Measurements from ENCODE around the gene GDPD3.

DNA sequence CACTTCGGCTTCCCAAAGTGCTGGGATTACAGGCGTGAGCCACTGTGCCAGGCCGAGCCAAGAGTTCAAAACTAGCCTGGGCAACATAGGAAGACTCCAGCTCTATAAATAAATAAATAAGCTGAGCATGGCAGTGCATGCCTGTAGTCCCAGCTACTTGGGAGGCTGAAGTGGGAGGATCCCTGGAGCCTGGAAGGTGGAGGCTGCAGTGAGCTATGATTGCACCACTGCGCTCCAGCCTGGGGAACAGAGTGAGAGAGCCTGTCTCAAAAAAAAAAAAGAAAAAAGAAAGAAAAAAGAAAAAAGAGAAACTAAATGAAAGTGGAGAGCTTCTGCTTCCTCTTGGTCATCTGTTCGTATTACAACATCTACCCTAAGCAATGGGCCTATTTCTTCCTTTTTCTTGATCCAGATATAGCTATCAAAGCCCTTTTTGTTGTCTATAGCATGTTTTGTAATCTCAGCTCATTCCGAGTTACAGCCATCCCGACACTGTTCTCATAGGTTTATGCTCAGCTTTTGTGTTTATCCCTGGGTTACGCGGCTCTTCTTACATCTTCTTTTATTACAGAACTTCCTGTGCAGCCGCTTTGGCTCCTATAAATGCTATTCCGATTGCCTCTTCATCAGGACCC lies 23.8 kb upstream of the GDPD3 start:
- TF ChIP-seq, protein P1, sequence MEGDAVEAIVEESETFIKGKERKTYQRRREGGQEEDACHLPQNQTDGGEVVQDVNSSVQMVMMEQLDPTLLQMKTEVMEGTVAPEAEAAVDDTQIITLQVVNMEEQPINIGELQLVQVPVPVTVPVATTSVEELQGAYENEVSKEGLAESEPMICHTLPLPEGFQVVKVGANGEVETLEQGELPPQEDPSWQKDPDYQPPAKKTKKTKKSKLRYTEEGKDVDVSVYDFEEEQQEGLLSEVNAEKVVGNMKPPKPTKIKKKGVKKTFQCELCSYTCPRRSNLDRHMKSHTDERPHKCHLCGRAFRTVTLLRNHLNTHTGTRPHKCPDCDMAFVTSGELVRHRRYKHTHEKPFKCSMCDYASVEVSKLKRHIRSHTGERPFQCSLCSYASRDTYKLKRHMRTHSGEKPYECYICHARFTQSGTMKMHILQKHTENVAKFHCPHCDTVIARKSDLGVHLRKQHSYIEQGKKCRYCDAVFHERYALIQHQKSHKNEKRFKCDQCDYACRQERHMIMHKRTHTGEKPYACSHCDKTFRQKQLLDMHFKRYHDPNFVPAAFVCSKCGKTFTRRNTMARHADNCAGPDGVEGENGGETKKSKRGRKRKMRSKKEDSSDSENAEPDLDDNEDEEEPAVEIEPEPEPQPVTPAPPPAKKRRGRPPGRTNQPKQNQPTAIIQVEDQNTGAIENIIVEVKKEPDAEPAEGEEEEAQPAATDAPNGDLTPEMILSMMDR (IDR thresholded peaks at IDR 0.05; ENCODE audit: low read depth, low read length, poor library complexity, severe bottlenecking) = no peak
- no peak for TF ChIP-seq EZH2phosphoT487 (IDR thresholded peaks at IDR 0.05; ENCODE audit: borderline replicate concordance, low read length)
